NOMO-1 (cell line): Measurements from ENCODE around the gene ACBD4.

Experiments
- DNase-seq, 2 experiments: peaks; one replicate each; lab custom pipeline; 2025; ENCODE audit not compliant: unreplicated experiment in 2 of 2; lab: John Stamatoyannopoulos, UW

Gene ACBD4

DNA sequence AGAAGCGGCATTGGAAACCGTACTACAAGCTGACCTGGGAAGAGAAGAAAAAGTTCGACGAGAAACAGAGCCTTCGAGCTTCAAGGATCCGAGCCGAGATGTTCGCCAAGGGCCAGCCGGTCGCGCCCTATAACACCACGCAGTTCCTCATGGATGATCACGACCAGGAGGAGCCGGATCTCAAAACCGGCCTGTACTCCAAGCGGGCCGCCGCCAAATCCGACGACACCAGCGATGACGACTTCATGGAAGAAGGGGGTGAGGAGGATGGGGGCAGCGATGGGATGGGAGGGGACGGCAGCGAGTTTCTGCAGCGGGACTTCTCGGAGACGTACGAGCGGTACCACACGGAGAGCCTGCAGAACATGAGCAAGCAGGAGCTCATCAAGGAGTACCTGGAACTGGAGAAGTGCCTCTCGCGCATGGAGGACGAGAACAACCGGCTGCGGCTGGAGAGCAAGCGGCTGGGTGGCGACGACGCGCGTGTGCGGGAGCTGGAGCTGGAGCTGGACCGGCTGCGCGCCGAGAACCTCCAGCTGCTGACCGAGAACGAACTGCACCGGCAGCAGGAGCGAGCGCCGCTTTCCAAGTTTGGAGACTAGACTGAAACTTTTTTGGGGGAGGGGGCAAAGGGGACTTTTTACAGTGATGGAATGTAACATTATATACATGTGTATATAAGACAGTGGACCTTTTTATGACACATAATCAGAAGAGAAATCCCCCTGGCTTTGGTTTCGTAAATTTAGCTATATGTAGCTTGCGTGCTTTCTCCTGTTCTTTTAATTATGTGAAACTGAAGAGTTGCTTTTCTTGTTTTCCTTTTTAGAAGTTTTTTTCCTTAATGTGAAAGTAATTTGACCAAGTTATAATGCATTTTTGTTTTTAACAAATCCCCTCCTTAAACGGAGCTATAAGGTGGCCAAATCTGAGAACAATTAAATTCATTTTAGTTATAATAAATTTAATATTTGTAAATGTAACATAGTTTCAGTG is 14.5 kb downstream of the ACBD4 start:
- peak; percentile 40 to 48 for DNase-seq

DNA sequence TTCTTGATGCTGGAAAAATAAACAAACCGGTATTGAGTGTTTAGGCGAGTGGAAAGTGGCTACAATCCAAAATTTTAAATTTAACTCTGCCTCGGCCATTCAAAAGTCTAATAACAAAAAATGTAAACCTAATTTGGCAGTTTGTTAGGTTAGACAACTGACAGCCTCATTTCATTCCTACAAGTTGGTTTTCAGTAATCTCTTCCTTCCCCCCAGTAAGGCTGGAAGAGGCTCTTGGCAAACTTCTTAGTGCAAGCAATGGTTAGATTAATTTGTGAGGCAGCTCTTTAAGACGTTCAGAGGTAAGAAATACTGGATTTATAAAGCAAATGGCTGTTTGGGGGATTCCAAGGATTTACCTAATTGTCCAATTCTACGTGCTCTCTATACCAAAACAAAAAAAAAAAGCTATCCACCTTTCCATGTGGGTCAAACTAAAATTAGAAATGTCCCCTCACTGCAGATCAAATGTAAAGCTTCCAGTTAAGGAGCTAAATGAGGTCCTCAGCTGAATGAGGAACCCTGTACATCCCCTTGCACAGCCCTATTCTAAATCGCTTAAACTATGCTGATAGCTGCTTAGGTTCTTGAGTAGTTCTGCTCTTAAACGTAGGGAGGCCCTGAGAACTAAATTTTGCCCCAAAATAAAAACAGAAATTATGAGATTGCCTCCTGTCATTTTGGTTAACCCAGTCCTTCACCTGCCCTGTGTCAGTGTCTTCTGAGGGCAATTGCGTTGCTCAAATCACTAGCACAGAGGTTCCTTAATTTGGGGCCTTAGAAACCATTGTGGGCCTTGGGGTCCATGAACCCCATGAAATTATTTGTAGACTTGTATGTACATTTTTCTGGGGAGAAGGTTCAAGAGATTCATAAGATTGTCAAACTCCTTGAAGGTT is 15.7 kb downstream of the ACBD4 start:
- DNase-seq = peak in 1 of 2 experiments; percentile 43

DNA sequence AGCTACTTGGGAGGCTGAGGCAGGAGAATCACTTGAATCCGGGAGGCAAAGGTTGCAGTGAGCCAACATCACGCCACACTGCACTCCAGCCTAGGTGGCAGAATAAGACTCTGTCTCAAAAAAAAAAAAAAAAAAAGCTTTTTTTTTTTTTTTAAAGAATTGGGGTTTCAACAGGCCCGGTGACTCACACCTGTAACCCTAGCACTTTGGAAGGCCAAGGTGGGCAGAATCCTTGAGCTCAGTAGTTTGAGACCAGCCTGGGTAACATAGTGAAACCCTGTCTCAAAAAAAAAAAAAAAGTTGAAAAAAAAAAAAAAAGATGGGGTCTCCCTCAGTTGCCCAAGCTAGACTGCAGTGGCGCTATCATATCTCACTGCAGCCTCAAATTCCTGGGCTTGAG is 19.5 kb downstream of the ACBD4 start:
- no peak for DNase-seq

DNA sequence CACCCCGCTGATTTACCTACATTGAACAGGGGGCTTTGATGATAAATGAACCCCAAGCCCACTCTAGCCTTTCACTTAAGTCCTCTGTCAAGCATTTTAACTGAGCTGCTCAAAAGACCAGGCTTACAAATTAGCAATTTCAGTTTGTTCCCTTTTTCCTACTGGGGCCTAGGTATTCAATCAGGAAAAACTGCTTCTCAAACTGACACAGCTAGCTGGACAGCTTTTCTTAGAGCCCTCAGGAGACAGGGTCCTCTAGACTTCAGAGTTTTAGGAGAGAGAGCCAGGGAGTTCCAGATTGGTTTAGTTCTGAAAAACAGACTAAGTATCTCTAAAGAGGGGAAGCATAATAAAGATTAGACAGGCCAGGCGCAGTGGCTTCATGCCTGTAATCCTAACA is 20.0 kb downstream of the ACBD4 start:
- DNase-seq = no peak

DNA sequence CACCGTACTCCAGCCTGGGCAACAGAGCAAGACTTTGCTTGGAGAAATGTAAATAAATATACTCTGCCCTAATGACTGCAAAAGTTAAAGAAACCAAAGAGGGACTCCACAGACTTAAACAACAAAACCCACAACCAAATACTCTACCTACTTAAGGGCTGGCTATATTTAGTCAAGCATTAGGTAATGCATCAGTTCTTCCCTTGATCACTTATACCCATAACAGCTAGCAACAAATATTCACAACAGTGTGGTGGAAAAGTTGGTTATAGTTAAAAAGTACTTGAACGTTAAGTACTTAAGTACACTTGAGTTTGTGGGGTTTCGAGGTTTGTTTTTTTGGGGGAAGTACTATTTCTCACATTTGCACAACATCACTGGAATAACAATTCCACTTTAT is 20.8 kb downstream of the ACBD4 start:
- DNase-seq = no peak

- DNase-seq = peak; percentile 37 to 41
These were observed 25.2 kb downstream of the ACBD4 start for GRCh38 chr17:45160447-45161287.

DNA sequence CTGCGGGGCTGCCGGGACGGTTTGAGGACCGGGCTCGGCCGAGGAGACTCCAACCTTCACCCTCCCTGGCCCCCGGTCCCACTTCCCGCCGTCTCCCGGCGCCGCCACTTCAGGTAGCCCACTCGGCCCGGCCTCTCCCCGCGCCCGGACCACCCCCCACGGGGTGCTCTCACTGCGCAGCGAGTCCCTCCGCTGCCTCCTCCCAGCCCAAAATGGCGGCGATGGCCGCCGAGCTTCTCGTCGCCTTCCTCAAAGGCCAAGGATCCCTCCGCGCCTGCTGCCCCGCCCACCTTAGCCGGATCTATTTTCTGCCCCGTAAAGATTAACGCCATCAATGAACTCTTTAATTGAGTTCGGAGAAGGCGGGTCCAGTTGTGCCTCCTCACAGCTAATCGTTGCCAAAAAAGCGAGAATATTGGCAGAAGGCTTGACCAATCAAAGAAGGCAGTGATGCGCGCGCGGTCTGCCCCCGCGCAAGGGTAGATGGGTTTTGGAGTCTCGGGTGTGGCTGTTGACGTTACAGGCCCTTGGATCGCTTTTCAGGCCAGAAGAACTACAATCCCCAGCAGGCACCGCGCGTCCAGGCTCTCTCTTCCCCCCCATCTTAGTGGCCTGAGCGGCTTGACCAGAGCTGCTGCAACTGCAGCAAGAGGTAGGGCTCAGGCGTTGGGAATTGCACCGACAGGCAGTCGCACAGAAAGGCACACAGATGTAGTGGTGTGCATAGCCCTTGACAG is 26.0 kb downstream of the ACBD4 start, which contains the start of gene HEXIM2:
Gene HEXIM2 (plus strand): TSS at position 588 of the 737 bp plus-strand sequence. CDS start 919 bp downstream, outside the sequence.
- DNase-seq = peak; percentile 99

DNA sequence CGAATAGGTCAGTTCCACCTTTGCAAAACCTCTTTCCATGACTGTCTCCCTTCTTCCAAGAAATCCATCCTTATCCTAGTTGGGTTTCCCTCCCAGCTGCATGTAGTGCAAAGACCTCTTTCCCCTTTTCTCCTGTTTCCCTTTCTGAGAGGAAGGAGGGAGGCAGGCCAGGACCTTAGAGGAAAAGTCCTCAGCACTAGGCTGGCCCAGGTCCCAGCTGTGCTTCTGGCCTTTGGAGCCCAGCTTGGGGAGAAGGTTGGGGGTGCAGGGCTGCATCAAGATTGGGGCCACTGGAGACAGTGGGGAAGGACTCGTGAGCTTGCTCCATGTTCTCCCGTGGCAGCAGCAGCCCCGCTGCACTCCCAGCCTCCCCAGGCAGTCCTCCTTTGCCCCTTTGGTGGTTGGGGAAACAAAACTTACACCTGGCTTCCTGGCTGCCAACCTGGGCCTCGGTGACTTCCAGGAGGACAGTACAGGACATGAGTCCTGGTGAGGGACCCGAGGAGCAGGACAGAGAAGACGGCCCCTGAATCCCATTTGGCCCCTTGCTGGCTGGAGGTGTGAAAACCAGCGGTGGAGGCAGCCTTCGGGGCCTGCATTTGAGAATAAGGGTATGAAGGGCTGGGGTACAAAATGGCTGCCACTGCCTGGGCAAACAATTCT is 26.7 kb downstream of the ACBD4 start:
- DNase-seq = no peak

- DNase-seq = no peak
These were observed 29.3 kb downstream of the ACBD4 start for GRCh38 chr17:45164734-45165269.

DNA sequence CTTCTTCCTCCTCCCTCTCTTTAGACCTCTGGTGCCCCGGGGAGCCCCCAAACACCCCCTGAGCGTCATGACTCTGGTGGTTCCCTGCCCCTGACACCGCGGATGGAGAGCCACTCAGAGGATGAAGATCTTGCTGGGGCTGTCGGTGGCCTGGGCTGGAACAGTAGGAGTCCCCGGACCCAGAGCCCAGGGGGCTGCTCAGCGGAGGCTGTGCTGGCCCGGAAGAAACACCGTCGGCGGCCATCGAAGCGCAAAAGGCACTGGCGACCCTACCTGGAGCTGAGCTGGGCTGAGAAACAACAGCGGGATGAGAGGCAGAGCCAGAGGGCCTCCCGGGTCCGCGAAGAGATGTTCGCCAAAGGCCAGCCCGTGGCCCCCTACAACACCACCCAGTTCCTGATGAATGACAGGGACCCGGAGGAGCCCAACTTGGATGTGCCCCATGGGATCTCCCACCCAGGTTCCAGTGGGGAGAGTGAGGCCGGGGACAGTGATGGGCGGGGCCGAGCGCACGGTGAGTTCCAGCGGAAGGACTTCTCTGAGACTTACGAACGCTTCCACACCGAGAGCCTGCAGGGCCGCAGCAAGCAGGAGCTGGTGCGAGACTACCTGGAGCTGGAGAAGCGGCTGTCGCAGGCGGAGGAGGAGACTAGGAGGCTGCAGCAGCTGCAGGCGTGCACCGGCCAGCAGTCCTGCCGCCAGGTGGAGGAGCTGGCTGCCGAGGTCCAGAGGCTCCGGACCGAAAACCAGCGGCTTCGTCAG is 33.7 kb downstream of the ACBD4 start:
- DNase-seq = no peak

DNA sequence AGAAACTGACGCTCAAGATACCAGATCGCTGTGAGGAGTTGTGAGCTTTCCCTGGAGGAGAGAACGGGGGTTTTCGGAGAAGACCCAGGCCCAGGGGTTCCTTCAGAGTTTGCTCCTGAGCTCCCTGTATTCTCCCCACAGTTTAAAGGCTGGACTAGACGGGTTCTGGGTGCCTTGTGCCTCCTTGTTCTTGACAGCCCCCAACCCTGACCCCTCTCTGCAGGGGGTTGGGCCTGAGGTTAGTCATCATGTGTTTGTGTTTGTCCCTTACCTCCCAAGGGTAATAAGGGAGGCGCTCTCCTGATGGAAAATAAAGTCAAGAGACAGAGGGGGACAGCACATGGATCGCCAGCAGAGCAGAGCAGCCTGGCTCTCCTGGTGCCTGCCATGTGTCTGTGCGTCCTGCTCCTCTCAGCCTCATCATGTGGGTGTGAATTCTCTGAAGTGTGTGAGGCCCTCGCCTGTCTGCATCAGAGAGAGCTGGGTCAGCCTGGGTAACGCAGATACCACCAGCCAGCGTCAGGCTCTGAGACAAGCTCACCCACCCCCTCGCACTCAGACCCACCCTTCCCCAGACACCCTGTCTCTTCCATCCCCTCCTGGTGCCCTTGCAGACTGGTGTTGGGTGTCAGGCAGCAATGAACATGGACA is 34.9 kb downstream of the ACBD4 start:
- DNase-seq = no peak

DNA sequence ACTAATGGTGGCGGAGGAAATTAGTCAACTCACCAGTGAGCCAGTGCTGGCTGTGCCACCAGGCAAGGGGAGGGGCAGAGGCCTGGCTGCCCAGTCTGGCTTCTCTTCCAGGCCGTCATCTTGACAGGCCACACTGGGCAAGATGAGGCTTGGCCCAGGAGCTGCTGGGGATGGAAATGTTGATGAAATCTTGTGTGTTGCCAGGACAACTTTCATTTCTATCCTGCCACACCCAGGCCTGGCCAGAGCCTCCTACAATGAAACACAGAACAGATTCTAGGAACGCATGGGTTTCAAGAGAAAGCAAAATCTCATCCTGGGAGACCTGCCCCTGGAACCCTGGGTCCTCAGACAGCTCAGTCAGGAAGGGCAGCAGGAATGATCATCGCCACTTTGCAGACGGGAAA is 35.4 kb downstream of the ACBD4 start:
- DNase-seq = no peak

GRCh38 chr17:45171338-45172231 is 36.1 kb downstream of the ACBD4 start:
- no peak for DNase-seq

DNA sequence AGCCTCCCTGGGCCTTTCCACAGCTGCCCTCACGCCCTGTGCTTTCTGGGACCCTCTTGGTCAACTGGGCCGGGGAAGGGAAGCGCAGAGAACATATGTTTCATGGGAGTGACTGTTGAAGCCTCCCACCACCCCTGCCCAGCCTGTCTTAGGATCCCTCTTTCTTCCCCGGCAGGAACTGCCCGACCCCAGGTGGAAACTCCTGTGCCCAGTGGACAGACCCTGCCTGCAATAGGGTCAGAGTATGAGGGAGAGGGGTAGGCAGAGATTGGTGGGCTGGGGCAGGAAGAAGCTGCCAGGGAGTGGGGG is 36.7 kb downstream of the ACBD4 start:
- DNase-seq = no peak

- DNase-seq = no peak
These were observed 37.2 kb downstream of the ACBD4 start for GRCh38 chr17:45172541-45173286.

DNA sequence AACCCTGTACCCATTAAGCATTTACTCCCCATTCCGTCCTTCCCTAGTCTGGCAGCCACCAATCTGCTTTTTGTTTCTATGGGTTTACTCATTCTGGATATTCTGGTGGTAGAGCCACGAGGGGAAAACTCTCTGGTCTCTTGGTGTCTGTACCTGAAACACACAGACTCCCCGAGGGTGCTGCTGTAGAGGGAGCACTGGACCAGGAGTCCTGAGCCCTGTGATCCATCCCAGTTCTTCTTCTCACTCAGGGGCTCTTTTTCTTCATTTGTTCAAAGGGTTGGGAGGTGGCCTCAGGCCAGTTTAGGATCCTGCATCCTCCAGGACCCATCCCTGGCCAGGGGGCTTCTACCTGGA is 40.2 kb downstream of the ACBD4 start:
- DNase-seq = no peak
